GM12878 (cell line): ENCODE data around the gene ERC1. TPM values are rescaled to one million over a fixed set of nuclear protein-coding genes. Genes with fewer than 3 reads are reported as not detected.

Experiments
- ATAC-seq: fragments of 200-7000 bp; cut with Tn5 transposase; 3 replicates; pipeline ENCODE4 v1.9.1; 2020; ENCODE audit warnings: mild to moderate bottlenecking, moderate library complexity
- BruUV-seq: library from RNA; stranded (reverse); fragments of 400-500 nt; replicated peaks from 2 replicates; lab custom pipeline; 2021; lab: Mats Ljungman, UMichigan
- CTCF ChIA-PET: fragments of 300-600 bp; sonication (Branson Sonifier 250); formaldehyde crosslinking; extraction: SDS; loops from one replicate; lab custom pipeline; 2021; ENCODE audit warnings: inconsistent platforms; lab: Yijun Ruan, JAX
- POLR2A ChIA-PET: fragments of 350-600 bp; formaldehyde crosslinking; extraction: SDS; loops from one replicate; lab custom pipeline; 2021; ENCODE audit warnings: inconsistent platforms; lab: Charles Lee
- RAD21 ChIA-PET: fragments of 300-600 bp; sonication (Branson Sonifier 250); formaldehyde crosslinking; loops from one replicate; lab custom pipeline; 2023; ENCODE audit warnings: antibody characterized with exemption; ENCODE audit not compliant: unreplicated experiment; lab: Charles Lee
- SMC1A ChIA-PET: fragments of 300-600 bp; sonication (Branson Sonifier 250); formaldehyde crosslinking; loops from one replicate; lab custom pipeline; 2023; ENCODE audit not compliant: unreplicated experiment, uncharacterized antibody; lab: Charles Lee
- DNase-seq: peaks from one replicate; pipeline ENCODE4 v3.0.0-alpha.2; 2011; ENCODE audit warnings: low read depth, low spot score
- FAIRE-seq: peaks from 3 replicates; lab custom pipeline; 2011; peaks lifted over from hg19 to GRCh38; lab: Jason Lieb, UNC
- H2AFZ ChIP-seq: 2 replicates; pipeline ENCODE4 v1.6.0; 2011; ENCODE audit warnings: low read depth, low read length, control low read depth; ENCODE audit not compliant: control insufficient read depth
- H3K27ac ChIP-seq: 2 replicates; pipeline ENCODE4 v1.5.1; 2011; ENCODE audit warnings: control low read depth; ENCODE audit not compliant: control insufficient read depth, insufficient read depth
- H3K27me3 ChIP-seq, 2 experiments: replicated peaks in 1 of 2; 2 replicates each; pipeline versions ENCODE4 v1.6.0 to v1.6.1; 2011; ENCODE audit warnings: low read length in 1 of 2; ENCODE audit not compliant: control insufficient read depth in 2 of 2, insufficient read depth in 2 of 2
- H3K36me3 ChIP-seq, 2 experiments: 2 replicates each; pipeline ENCODE4 v1.5.1; 2011; ENCODE audit warnings: low read length in 1 of 2; ENCODE audit not compliant: control insufficient read depth in 2 of 2, insufficient read depth in 2 of 2
- H3K4me1 ChIP-seq: 2 replicates; pipeline ENCODE4 v1.6.1; 2011; ENCODE audit warnings: mild to moderate bottlenecking, low read length, moderate library complexity, mixed read lengths; ENCODE audit not compliant: control insufficient read depth, insufficient read depth
- H3K4me2 ChIP-seq: 2 replicates; pipeline ENCODE4 v1.6.0; 2011; ENCODE audit warnings: control low read depth; ENCODE audit not compliant: control insufficient read depth, insufficient read depth
- H3K4me3 ChIP-seq: fragments of 200-600 bp; sonication (generic); 2 replicates; pipeline ENCODE4 v1.5.1; 2016
- H3K79me2 ChIP-seq: 2 replicates; pipeline ENCODE4 v1.6.0; 2011; ENCODE audit warnings: low read length; ENCODE audit not compliant: control insufficient read depth, insufficient read depth
- H3K9ac ChIP-seq: 2 replicates; pipeline ENCODE4 v1.8.0; 2011; ENCODE audit warnings: low read length, control low read depth, mixed read lengths; ENCODE audit not compliant: control insufficient read depth, insufficient read depth
- H3K9me3 ChIP-seq: replicated peaks from 3 replicates; pipeline ENCODE4 v1.5.1; 2011; ENCODE audit warnings: mild to moderate bottlenecking, low read length; ENCODE audit not compliant: control insufficient read depth, insufficient read depth
- H4K20me1 ChIP-seq: 2 replicates; pipeline ENCODE4 v1.6.0; 2011; ENCODE audit not compliant: control insufficient read depth, insufficient read depth
- ASH2L ChIP-seq: fragments of 300-600, 200-600 bp; sonication (generic); IDR thresholded peaks from 2 replicates; pipeline ENCODE4 v1.6.1; 2017; ENCODE audit warnings: low read depth, mild to moderate bottlenecking, borderline replicate concordance
- CBX5 ChIP-seq: sonication (generic); IDR thresholded peaks from 2 replicates; pipeline ENCODE4 v1.6.1; 2016; ENCODE audit warnings: low read depth, moderate library complexity, mild to moderate bottlenecking, inconsistent platforms
- SMAD5 ChIP-seq: IDR thresholded peaks from 2 replicates; pipeline ENCODE4 v1.6.1; 2016; ENCODE audit warnings: antibody characterized with exemption, low read depth
- SUPT20H ChIP-seq: IDR thresholded peaks from 2 replicates; pipeline ENCODE4 v1.6.1; 2011; ENCODE audit warnings: low read depth, mild to moderate bottlenecking, low read length, moderate library complexity, borderline replicate concordance; ENCODE audit not compliant: control insufficient read depth
- SUZ12 ChIP-seq: fragments of 200-600 bp; sonication (generic); IDR thresholded peaks from one replicate; pipeline ENCODE4 v1.6.1; 2018; ENCODE audit warnings: antibody characterized with exemption, mild to moderate bottlenecking; ENCODE audit not compliant: unreplicated experiment
- WGBS: methylation state at CpG from one replicate; pipeline ENCODE4 v1.1.6; 2016; ENCODE audit warnings: low lambda C conversion rate; ENCODE audit not compliant: insufficient replicate concordance, insufficient coverage; ENCODE audit errors: missing lambda C conversion rate; 5-methylcytosine and 5-hydroxymethylcytosine counted together
- in situ Hi-C: fragments of 300-500 bp; cut with MboI; formaldehyde crosslinking; loops from 9 replicates; pipeline ENCODE4 v1.14.3; 2018; ENCODE audit warnings: mixed read lengths
- intact Hi-C: fragments of 100-400 bp; cut with micrococcal nuclease; formaldehyde crosslinking; loops from one replicate; pipeline ENCODE4 v1.14.2; 2022; ENCODE audit not compliant: unreplicated experiment
- polyA plus RNA-seq, 11 experiments: library from polyadenylated mRNA; depleted of rRNA in 4 of 11; unstranded in 6 of 11; stranded (reverse) in 5 of 11; fragments of >200 nt; fragmentation: Nextera tagmentation in 4 of 11; fragmentation: Illumina TruSeq in 1 of 11; extraction: Ambion mirVana in 4 of 11; extraction: Trizol in 1 of 11; gene quantifications; 1 replicate in 1 of 11; 2 replicates in 10 of 11; pipeline versions ENCODE4 v1.2.1 to v1.2.3, GENCODE V29; 2011 to 2016; ENCODE audit warnings: inconsistent platforms in 2 of 11, missing spikeins in 2 of 11, low read depth in 1 of 11
- total RNA-seq, 4 experiments: library from RNA; depleted of rRNA in 3 of 4; stranded (reverse); fragments of >200 nt in 3 of 4; fragmentation: Illumina TruSeq in 1 of 4; extraction: Trizol in 1 of 4; gene quantifications; 2 replicates each; pipeline versions ENCODE4 v1.2.1 to v1.2.3, GENCODE V29; 2013 to 2021
- TF ChIP-seq, protein P1 (sequence below): IDR thresholded peaks from 2 replicates; pipeline ENCODE4 v1.6.1; 2011; ENCODE audit warnings: low read depth, low read length, improper control_type of control experiment, borderline replicate concordance

ERC1 gene
- total and polyA plus RNA-seq, 10 of the 15 experiments (the other 5 are each of a cell fraction or from before 2014, with no cell fraction given): 0.75 to 8.0 (median 5.0) TPM

DNA sequence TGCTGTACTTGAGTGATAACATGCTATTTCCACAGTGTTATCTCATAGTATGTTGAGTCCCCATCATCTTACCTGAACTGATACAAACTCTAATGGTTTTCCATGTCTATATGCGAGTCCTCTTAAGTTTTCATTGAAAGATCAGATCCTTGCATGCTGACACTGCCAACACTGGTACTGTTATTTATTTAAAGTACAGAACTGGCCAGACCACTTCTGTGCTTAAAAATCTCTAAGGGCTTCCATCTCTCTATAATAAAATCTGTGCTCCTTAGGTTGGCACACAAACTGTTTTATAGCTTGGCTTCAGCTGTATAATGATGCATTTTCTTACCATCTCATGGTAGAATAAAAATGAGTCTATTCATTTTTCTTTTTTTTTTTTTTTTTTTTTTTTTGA is 188.1 kb downstream of the ERC1 start:
- no peaks in the 10 kb centered on the region for H3K79me2 ChIP-seq
- WGBS: 100% methylated on average over 1 of the region's 1 CpG
- H3K4me1 ChIP-seq: no peaks in the 10 kb centered on the region
- TF ChIP-seq SUZ12: no peak
- TF ChIP-seq, protein P1, sequence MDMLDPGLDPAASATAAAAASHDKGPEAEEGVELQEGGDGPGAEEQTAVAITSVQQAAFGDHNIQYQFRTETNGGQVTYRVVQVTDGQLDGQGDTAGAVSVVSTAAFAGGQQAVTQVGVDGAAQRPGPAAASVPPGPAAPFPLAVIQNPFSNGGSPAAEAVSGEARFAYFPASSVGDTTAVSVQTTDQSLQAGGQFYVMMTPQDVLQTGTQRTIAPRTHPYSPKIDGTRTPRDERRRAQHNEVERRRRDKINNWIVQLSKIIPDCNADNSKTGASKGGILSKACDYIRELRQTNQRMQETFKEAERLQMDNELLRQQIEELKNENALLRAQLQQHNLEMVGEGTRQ: no peak
- TF ChIP-seq SUPT20H: no peak
- TF ChIP-seq ASH2L: no peak
- no peak for TF ChIP-seq CBX5
- TF ChIP-seq SMAD5: no peak
- TF ChIP-seq, all 136 proteins: peak for 0
- POLR2A ChIA-PET: interaction anchor here (0.6 kb wide), 1 partner anchor 804 kb away, joined by 3 read pairs; no protein-coding TSS in a partner anchor
- no TSS peak for BruUV-seq
- no peaks in the 10 kb centered on the region for H3K27me3 ChIP-seq
- intact Hi-C loops: no loop called here
- H3K27ac ChIP-seq: no peak overlapping the region
- H4K20me1 ChIP-seq: no peaks in the 10 kb centered on the region
- in situ Hi-C loops: no loop called here
- no peak for FAIRE-seq
- no peak for DNase-seq
- ATAC-seq: no peak
- CTCF ChIA-PET: interaction anchor here (1.0 to 2.5 kb wide), 4 partner anchors 8 to 56 kb away, joined by 3 to 7 read pairs (median 4); no protein-coding TSS in a partner anchor
- SMC1A ChIA-PET: interaction anchor here (0.9 kb wide), 1 partner anchor 52 kb away, joined by 3 read pairs; no protein-coding TSS in a partner anchor
- no peak overlapping the region for H3K4me2 ChIP-seq
- RAD21 ChIA-PET: interaction anchor here (0.6 to 1.2 kb wide), 3 partner anchors 26 to 809 kb away, joined by 3 read pairs; no protein-coding TSS in a partner anchor
- no peaks in the 10 kb centered on the region; a peak in 1 of 4 replicates for H3K36me3 ChIP-seq
- H3K9me3 ChIP-seq: no peaks in the 10 kb centered on the region; the same call in 2 of the 3 replicates
- no peak overlapping the region for H3K9ac ChIP-seq
- no peak overlapping the region for H2AFZ ChIP-seq
- no peak overlapping the region for H3K4me3 ChIP-seq
